HG03442 (cell line): ENCODE results near the gene OR14I1.

Experiments used
- ATAC-seq: cut with Tn5 transposase; IDR thresholded peaks from one replicate; pipeline ENCODE4 v1.9.1; 2021; ENCODE audit warnings: mild to moderate bottlenecking, moderate library complexity; ENCODE audit not compliant: unreplicated experiment

The OR14I1 gene

GRCh38 chr1:248702714-248703113, at the start of gene OR14I1:
Gene OR14I1 (minus strand): TSS chr1:248702766.
- peak; percentile 35 for ATAC-seq

GRCh38 chr1:248751635-248752034, 49.1 kb upstream of the OR14I1 start:
- no peak for ATAC-seq

DNA sequence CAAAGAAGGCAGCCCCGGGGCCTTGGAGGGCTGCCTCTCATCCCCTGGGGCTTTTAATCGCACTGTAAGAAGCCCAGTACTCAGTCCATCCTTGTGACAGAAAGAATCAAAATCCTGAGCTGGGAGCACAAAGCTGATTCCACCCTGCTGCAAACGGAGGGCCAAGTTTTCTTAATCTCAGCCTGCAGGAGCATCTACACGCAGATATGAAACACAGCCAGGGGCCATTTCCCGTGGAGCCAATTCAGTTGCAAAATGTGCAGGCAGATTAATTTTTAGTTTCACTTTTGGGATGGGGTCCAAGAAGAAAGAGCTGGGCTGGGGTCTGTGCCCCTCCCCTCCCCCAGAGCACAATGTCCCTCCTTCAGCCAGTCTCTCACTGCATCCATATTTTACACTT, 48.6 kb upstream of the OR14I1 start:
- ATAC-seq, result no peak

DNA sequence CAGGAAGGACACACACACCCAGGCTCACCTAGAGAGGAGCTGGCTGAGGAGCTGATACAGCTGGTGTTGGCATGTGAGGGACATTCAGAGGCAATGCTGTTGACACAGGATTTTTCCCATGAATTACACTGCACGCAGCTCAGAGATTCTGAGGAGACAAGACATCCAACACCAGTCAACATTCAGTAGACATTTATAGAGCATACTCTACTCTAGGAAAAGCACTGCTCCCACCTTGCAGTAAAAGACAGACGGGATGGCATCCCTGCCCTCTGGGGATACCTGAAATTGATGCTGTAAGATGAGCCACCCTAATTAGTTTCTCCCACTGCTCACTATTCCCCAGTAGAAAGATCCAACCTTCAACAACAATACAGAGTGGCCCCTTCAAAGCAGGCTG, 47.9 kb upstream of the OR14I1 start:
- no peak for ATAC-seq

DNA sequence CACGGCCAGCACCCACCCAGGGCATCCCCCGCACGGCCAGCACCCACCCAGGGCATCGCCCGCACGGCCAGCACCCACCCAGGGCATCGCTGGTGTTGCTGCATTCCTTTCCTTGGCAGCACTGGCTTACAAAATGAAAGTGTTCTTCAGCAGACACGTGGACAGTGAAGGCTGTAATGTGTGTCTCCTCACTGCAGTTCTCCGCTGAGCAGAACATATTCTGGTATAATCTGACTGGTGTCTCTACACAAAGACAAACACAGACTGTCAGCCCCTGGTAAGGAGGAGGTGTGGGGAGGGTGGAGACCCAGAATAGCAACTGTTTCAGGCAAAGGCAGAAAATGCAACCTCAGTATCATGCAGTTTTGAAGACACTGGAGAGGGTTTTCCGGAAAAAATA, 45.6 kb upstream of the OR14I1 start:
- ATAC-seq, result no peak

DNA sequence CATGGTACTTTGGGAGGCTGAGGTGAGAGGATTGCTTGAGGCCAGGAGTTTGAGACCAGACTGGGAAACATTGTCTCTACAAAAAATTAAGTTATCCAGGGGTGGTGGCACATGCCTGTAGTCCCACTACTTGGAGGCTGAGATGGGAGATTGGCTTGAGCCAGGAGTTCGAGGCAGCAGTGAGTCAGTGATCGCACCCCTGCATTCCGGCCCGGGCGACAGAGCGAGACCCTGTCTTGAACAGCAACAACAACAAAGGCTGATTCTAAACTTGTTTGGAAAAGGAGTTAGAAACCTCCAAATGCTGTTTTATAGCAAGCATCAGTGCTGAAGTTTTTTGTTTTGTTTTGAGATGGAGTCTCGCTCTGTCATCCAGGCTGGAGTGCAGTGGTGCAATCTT, 38.3 kb upstream of the OR14I1 start:
- no peak for ATAC-seq

- ATAC-seq, result no peak
Measured at GRCh38 chr1:248739572-248740205, 37.1 kb upstream of the OR14I1 start.

DNA sequence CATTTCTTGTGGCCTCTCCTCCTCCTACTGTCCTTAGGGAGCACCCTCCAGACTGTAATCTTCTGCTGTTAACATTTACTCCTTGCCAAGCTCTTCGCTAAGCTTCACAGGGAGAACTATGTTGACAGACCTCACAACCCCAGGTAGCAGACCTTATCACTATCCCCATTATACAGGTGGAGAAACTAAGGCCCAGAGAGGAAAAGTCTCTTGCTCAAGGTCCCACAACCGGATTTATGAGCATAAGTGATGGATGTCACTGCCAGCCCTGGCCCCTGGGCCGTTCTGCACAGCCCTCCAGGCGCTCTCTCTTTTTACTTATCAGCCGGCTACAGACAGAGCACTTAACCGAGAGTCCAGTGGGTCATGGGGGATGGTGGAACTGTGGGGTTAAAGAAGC, 34.9 kb upstream of the OR14I1 start:
- ATAC-seq, result no peak

DNA sequence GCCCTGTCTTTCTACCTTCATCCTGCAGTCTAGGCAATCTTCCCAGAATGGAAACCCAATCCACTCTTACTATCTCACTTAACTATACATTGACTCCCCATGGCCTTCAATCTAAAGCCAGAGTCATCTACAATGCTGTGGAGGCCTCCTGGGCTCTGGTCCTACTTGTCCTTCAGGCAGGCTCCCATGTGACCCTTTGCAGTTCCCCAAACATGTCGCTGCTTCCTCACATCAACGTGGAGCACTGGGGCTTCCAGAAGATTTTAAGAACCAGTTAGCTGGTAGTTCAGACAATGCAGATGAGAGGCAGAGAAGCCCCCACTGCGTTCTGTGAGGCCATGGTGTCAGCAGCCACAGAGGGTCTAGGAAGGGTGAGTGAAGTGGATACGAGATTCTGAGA, 34.4 kb upstream of the OR14I1 start:
- ATAC-seq, result no peak

- ATAC-seq, result no peak
Measured at GRCh38 chr1:248733566-248733965, 31.0 kb upstream of the OR14I1 start.

DNA sequence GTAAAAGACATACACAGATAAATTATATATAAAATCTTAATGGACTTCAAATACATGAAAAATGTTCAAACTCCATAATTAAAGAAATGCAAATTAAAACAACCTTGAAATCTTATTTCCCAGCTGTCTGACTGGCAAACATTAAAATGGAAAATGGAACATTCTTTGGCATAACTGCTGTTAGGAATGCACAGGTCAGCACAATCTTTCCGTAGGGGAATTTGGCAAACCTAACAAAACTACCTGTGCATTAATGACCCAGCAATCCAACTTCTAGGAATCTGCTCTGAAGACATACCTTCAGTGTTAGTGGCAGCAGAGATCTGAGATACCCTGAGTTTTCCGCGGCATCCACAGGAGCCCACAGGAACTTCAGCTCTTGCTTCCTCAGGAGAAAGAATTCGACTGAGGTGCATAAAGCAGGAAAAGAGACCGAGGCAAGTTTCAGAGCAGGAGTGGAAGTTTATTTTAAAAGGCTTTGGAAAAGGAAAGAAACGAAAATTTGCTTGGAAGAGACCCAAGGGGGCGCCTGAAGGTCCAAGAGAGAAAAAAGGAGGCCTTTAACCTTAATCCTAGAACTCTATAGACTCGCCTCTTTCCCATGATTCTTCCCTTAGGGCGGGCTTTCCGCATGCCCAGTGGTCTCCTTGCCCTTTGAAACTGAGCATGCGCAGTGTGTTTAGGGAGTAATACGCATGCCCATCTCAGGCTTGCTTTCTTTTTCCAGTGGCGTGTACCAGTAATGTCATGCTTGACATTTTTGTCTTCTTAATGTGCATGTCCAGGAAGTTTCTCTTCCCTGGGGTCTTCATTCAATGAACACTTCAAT, 28.2 kb upstream of the OR14I1 start:
- no peak for ATAC-seq

GRCh38 chr1:248714248-248714647, 11.7 kb upstream of the OR14I1 start:
- ATAC-seq, result no peak

GRCh38 chr1:248710305-248710900, 7.8 kb upstream of the OR14I1 start:
- no peak for ATAC-seq

GRCh38 chr1:248704606-248705005, 2.0 kb upstream of the OR14I1 start:
- no peak for ATAC-seq

DNA sequence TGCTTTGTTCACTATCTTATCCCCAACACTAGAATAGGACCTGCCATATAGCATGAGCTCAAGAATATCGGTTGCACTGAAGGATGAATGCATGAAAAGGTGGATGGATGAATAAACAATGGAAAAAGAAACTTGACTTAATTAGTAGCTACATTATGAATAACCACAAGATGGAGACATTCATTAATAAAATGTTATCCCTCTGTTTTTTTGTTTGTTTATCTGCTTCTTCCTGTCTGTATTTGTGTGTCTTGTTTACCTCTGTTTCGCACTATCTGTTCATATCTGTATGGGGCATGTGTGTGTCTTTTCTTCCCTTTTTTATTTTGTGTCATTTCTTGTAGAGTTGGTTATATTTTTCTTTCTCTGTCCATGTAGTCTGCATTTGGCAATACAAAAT, 1.1 kb upstream of the OR14I1 start:
- no peak for ATAC-seq

- ATAC-seq, result no peak
Measured at GRCh38 chr1:248699099-248699498, 3.5 kb downstream of the OR14I1 start.

- no peak for ATAC-seq
Measured at GRCh38 chr1:248697907-248698306, 4.7 kb downstream of the OR14I1 start.

GRCh38 chr1:248696774-248697173, 5.8 kb downstream of the OR14I1 start:
- ATAC-seq, result no peak

- no peak for ATAC-seq
Measured at GRCh38 chr1:248696261-248696660, 6.3 kb downstream of the OR14I1 start.

DNA sequence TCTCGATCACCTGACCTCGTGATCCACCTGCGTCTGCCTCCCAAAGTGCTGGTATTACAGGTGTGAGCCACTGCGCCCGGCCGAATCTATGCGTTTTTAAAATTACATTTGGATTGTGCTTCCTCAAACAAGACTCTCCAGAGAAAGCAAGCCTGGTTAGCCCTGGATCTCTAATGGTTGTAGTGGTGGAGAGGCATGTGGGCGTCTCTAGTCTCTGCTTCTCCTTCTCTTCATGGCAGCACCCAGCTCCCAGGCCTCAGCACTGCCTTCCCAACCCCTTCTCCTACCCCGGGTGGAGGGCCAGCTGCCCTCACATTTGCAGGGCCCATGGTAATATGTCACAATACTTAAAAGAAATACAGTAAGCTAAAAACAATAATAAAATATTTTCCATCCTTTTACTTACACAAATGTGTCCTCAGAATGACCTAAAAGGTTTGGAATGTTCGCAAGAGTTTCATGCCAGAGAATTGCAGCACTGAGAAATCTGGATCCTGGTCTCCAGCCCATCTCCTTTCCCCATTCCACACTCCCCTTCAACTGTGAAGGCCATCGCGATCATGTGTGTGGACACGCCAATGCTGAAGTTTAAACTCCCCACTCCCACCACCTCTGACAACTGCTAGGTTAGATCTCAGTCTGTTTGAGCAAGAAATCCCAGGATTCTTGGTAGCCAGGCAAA, 7.0 kb downstream of the OR14I1 start:
- no peak for ATAC-seq

GRCh38 chr1:248691567-248692155, 10.9 kb downstream of the OR14I1 start:
- ATAC-seq, result no peak
